ENCODE measurements around the gene BCAR3.
"Not testable (repeated sequence)": the region's sequence is repeated elsewhere in the genome, so short reads cannot be mapped to it uniquely, and the experiment has no call there.

Gene BCAR3

DNA sequence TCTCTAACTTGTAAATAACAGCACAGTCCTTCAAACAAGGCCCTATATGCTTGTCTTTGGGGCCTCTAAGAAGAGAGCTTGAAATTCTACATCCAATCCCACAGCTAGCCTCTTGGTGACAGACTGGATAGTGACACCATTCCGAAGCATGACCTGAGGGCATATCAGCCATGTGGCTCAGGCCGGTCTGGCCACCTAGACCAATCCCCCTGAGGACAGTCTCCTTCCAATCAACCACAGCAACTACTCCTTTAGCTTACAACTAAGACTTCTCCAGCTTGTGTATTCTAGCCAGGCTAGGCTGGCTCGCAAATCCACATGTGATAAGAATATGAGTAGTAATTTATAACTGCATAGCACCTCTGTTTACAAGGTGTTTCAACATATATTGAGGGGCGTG is 14.0 kb downstream of the BCAR3 start:
- DNase-seq, result no peak

DNA sequence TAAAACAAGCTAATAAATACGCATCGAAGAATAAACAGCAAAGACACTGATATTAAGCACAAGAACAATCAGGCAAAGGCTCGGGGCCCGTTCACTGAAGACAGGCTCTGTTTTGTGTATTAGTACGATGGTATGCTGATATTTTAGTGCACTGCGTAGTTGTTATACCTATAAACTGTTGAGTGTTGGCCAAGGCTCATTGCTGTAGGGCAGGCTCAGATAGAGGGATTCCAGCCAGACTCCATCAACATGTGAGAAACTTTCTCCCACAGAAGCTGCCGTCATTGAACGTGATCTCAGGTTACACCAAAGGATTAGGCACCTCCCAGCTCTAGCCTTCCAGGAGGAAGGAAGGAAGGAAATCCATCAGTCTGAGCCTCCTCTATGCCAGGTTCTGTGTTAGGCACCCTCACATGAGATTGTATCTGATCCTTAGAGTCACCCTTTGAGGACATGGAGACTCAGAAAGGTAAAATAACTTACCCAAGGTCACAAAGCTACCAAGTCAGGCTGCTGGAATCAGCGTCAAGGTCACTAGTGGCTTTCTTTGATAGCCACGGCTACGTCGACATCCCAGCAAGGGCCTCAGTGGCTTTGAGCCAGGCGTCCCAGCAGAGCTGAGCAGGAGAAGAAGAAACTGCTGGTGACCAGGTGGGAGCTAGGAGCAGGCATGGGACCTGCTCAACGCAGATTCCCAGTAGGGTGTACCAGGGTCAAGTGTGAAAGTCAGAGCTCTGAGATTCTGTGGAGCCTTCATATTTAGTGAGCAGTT is 14.8 kb downstream of the BCAR3 start:
- DNase-seq, result no peak

DNA sequence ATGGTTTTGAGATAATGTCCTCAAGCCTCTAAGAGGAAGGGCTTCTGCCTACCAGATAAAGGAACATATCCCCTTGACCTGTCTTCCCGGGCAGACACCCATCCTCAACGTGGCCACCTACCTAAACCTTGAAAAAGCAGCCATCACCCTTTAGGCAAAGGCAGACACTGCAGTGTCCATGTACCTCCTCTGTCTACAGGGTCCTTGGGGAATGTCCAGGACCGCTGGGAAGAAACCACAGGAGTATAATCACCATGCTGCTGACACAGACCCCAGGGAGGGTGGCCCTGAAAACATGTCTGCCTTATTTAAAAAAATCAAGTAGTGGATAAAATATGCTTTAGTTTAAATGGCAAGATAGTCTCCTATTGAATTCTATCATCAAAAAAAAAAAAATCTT is 16.6 kb downstream of the BCAR3 start:
- no peak for DNase-seq

DNA sequence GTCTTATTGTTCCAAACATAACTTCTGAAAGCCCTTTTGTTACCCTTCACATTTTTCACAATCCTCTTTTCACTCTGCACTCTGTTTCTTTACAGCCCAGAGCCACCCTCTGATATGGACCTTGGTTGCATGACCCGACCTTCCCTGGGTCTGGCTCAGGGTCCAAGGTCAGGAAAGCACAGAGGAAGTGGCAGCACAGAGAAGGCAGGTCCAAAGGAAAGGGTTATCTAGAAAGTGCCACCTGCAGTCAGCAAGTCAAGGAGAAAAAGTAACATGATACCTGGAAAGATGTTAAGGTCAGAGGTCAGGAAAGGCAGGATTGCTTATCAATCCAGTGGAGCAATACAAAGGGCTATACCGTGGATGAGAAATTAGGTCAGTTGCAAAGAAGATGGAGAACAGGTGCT is 18.4 kb downstream of the BCAR3 start:
- DNase-seq, result no peak

DNA sequence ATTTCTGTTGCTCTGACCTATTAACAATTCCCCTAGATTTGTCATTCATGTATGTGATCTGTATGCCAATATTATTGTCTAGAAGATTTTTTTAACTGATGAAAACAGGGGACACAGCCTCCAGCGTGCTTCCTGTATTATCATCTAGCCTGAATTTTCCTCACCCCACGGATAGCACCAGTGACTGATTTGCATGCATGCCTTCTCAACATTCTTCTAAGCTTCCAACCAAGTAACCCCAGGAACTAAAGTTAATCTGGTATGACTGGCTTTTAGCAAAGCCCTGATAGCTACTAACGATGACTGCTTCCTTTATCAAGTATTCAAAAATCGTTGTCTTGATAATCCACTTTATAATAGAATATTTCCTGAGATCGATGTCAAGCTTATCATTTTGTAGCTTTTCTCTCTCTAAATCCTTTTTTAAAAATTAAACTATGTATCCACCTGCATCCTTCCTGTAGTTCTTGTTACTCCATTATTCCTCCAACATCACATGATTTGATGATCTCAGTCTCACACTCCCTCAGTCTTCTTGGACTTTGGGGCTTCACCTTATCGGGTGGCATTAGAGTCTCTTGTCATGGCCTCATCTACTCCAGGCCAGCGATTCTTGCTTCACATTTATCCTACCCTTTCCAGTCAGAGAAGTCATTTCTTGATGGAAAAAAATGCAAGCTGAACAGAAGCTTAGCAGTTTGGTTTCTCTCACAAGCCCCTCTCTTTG is 19.0 kb downstream of the BCAR3 start:
- DNase-seq, result no peak

DNA sequence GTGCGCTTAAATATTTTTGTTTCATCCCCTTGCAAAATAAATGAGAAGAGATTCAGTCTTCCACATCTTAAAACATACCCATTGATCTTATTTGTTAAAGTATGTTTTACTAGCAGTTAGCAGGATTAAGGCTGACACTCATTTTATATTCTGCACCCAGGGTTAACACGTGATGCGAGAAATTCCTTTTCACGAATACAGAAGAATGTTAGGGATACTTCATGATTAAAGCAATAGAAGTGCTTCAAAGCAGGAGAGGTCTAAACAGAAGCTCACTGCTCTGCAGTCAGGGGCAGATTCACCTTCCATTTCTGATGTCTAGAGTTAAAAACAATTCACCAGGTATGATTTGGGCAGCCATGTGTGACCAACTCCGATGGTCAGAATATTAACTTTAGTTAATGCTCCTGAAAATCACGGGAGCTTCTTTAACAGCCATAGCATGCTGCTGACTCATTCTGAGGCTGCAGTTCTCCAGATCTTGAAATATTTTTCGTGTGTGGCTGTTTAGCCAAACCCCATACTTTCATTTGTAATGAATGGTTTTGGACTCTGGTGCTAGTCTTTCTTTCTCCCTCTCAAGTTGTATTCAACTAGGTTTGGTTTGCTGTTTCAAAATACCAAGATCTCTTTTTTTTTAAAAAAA is 19.7 kb downstream of the BCAR3 start:
- no peak for DNase-seq

DNA sequence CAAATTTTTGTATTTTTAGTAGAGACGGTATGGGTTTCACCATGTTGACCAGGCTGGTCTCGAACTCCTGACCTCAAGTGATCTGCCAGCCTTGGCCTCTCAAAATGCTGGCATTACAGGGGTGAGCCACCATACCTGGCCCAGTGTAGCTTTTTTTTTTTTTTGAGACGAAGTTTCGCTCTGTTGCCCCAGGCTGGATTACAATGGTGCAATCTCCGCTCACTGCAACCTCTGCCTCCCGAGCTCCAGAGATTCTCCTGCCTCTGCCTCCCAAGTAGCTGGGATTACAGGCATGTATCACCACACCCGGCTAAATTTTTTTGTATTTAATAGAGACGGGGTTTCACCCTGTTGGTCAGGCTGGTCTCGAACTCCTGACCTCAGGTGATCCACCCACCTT is 20.3 kb downstream of the BCAR3 start:
- not testable (repeated sequence) for DNase-seq

DNA sequence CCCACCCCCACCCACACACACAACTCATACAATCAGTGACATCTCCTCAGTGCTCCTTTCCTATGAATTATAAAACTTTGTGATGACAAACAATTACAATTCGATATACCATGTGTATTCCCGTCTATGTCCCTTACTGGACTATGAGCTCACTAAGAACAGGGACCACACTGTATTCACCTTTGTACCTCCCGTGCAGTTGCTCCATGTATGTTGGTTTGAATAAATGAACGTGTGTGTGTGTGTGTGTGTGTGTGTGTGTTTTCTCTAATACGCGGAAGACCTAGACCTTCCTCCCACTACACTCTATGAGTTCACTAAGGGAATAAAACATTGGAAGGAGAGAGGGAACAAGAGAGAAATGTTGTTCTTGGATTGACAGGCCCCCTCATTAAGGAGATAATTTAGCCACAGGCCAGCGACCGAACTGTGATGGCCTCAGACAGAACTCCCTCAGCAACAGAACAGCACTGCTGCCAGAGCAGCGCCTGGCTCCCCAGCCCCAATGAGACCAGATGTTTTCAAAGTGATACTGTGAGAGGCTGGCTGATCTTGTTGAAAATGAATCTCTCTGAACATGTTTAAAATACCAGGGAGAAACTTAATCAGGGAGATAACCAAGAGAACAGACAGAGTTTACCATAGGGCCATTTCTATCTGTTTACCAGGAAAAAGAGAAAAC is 21.7 kb downstream of the BCAR3 start:
- no peak for DNase-seq

DNA sequence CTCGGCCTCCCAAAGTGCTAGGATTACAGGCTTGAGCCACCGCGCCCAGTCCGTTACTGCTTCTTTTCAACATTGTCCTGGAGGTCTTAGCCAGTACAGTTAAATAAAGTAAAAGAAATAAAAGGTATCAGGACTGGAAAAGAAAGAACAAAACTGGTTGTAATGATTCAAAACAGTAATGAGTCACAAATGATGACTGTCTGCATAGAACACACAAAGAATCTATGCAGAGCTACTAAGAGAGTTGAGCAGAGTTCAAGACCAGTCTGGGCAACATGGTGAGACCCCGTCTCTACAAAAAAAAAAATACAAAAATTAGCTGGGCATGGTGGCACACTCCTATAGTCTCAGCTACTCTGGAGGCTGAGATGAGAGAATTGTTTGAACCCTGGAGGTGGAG is 23.4 kb downstream of the BCAR3 start:
- no peak for DNase-seq

DNA sequence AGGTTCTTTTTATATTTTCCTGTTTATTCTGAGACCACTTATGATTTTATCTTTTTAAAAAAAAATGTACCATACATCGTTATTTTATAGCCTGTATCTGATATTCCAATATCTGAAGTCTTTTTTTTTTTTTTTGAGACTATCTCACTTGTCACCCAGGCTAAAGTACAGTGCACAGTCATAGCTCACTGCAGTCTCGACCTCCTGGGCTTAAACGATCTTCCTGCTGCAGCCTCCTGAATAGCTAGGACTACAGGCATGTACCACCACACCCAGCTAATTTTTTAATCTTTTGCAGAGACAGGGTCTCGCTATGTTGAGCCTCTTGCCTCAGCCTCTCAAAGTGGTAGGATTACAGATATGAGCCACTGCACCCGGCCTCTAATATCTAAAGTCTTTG is 25.1 kb downstream of the BCAR3 start:
- DNase-seq, result no peak

DNA sequence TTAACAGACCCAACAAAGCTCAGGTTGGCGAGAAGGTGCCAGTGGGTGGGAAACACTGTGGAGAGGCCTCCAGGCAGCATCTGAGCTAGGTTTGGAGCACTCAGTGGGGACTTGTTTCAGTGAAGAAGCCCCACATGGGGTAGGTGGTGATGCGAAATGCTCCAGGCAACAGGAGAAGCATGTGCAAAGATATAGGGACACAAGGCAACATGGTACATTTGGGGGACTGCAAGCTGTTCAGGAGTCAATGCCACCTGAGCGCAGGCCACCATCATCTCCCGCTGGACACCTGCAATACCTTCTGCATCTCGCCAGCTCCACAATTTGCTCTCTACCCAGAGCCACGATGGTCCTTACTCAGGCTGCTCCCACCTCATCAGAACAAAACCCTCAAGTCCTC is 28.0 kb downstream of the BCAR3 start:
- no peak for DNase-seq

DNA sequence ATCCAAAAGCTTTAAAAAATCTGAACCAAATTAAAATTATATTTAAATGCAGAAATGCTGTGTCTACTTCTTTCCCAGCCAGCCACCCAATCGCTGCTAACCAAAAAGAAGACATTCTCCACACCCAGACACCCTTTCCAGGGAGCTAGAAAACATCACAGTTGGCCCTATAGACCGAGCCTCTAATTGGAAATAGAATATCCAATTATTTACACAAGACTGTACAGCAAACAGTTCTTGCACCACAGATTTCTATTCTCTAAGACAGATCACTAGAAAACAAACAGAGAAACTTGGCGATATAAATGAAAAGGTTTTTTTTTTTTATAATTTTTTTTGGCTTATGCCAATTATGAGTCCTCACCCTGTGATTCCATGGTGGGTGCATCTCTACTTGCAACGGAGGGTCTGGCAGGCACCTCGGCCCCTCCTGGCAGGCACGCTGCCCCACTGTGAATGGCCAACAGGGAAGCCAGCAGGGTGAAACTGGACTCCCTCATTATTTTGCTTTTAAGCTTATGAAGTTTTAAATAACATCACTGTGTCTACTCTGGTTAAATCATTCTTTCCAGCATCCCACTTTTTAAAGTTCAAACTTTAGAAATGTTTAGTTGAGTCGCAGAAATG is 29.2 kb downstream of the BCAR3 start:
- DNase-seq, result no peak

DNA sequence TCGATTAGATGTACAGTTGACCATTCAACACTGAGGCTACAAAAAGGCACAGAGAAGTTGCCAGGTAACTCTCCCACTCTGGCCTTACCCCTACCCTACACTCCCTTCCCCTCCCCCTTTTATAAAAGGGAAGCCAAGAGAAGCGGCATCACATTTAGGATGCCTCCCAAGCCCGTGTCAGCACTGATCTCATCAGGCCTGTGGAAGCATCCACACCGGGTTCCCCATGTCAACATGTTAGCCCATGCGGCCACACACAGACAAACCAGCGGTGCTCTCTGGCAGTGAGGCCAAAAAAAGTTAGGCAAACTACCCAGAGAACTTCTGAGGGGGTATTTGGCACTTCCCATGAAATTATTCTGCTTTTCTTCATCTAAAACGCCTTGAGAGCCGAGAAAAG is 29.9 kb downstream of the BCAR3 start:
- DNase-seq, result no peak

DNA sequence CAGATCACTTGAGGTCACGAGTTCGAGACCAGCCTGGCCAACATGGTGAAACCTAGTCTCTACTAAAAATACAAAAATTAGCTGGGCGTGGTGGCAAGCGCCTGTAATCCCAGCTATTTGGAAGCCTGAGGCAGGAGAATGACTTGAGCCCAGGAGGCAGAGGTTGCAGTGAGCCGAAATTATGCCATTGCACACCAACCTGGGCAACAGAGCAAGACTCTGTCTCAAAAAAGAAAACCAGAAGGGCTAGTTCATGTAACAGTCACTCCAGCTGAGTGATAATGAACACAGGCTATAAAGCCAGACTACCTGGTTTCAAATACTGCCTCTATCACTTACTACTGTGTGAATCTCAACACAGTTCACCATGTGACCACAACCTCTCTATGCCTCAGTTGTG is 31.5 kb downstream of the BCAR3 start:
- DNase-seq, result not testable (repeated sequence)

DNA sequence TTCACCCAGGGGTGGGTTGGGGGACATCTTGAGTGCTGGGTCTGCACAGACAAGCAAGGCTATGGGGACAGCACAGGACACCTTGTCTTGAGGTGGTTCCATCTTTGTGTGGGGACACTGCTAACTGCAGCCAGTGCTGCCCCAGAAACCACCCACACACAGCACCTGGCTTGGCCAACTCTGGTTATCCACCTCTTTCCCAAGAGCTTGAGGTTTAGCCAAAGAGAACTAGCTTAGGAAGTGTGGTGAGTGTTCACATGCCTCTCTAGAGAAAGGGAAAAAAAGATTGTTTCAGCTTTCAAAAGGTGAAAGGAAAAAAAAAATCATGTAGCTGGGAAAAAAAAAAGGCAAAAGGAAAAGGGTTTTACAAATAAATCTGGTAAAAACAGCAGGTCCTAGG is 32.4 kb downstream of the BCAR3 start:
- DNase-seq, result no peak

DNA sequence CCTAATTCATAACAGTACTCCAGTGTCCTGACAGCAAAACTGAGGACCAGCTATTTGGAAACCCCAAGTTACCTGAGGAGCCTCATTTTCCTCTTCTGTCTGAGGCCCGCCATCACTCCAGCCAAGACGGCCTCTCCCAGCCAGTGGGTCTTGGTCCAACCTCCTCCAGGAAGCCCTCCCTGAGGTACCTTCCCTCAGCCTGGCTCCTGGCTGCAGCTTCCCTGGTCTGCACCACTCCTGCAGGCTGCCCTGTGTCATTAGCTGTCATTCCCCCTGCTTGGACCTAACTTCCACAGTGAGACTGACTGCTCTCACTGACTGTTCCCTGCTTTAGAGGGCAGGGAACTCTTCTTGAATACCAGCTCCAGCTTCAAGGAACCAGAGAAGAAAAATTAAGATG is 33.0 kb downstream of the BCAR3 start:
- no peak for DNase-seq

DNA sequence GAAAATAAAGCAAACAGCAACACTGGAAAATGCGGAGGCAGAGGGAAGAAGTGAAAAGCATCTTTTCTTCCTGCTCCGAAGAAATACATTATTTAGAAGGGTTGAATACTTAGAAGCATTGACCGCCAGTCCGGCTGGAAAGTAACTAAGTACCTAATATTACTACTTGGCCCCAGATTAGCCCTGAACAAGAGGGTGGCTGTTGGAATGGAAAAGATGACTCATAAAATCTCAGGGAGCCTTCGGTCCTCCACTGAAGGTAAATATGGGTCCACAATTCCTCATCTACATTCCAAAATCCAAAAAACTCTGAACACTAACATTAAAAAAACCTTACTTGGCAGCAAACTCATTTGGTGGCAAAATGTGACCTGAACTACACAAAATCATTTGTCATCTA is 40.1 kb downstream of the BCAR3 start:
- DNase-seq, result no peak

DNA sequence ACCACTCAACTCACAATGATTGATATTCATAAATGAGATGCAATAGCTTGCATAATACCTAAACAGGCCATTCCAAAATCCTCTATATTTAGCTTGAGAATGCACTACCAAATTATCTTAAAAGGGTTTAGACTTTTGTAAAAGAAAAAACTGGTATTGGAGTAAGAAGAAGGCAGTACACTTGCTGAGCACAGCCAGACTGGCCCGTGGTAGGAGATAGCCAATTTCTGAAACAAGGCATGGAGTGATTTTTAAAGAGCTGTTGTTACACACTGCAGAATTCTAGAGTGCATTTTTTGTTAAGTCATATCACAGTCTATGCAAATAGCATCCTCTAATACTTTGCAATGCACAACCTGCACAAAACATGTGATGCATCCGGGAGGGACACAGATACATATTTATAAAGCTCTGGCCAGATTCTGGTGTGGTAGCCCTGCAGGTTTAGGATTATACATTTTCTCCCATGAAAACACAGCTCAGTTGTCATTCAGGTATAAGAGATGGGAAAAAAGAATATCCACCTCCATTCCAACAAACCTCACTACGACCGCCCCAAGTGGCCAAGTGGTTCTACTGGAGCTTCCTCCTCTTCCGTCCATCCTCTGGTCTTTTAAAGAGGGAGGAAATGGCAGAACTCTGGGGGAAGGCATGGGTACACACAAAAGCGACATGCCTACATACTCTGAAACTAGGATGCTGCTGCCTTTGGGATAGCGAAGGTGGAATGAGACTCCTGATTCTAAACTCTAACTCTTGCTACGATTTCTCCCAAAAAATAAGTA is 40.8 kb downstream of the BCAR3 start:
- no peak for DNase-seq

DNA sequence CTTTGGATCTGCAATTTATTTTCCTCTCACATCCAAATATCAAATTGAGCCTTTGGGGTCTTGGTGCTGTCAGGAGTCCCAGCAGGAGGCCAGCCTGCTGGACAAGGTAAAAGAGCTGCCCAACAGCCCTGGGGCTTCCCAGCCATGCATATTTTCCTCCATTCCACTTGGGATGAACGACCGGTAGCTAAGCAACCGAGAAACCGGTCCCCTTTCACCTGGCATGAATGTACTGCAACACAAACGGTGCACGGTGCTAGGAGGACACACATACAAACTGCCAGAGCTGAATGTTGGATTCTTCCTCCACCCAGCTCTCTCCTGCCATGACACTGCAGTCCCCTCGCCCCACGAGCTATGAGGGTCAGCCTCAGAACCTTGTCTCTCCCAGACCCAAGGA is 42.7 kb downstream of the BCAR3 start:
- no peak for DNase-seq

DNA sequence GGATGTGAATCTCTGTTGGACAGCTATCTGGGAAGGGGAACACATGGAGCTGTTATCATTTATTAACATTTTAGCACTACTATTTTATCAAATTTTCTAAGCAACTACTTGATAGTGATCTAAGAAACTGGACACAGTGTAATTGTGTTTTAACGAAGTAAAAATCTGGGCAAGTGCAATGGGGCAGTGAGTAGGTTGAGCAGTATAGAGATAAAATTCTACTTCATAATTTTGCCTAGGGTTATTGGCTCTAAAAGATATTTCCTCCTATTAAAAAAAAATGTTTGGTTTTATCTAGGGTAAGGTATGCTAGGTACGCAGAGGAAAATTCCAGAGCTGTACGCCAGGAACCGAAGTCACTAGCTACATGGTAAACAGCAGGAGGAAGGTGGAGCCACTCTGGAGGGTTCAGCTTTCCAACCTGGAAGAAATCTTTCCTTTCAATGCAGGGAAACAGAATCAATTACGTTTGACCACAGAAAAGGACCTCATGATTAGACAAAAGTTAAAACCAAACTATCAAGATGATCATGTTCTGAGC is 43.3 kb downstream of the BCAR3 start:
- DNase-seq, result no peak

DNA sequence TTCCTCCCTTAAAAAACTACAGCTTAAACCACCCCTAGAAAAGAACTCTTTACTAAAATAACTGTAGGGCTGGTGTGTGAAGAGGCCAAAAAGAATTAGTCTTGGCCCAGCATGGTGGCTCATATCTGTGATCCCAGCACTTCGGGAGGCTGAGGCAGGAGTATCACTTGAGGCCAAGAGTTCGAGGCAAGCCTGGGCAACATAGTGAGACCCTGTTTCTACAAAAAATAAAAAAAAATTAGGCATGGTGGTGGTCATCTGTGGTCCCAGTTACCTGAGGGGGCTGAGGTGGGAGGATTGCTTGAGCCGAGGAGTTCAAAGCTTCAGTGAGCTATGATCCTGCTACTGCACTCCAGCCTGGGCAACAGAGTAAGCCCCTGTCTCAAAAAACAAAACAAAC is 44.9 kb downstream of the BCAR3 start:
- DNase-seq, result no peak
